IPS-20b (cell line): ENCODE data around the gene MBTPS1.
A peak's percentile ranks its signal among the peaks of the same experiment; 100 is the strongest.

Source experiments
- H3K27ac ChIP-seq: one replicate; pipeline ENCODE4 v1.5.1; 2013; ENCODE audit warnings: low read length
- H3K27me3 ChIP-seq: 2 replicates; pipeline ENCODE4 v1.6.1; 2013; ENCODE audit warnings: mild to moderate bottlenecking, low read length, inconsistent platforms; ENCODE audit not compliant: insufficient read depth
- H3K36me3 ChIP-seq: 2 replicates; pipeline ENCODE4 v1.6.1; 2013; ENCODE audit warnings: low read depth, mild to moderate bottlenecking, inconsistent platforms, low read length, moderate library complexity; ENCODE audit not compliant: insufficient read depth
- H3K4me1 ChIP-seq: 2 replicates; pipeline ENCODE4 v1.6.1; 2013; ENCODE audit warnings: mild to moderate bottlenecking, control low read depth, inconsistent platforms, low read length, moderate library complexity; ENCODE audit not compliant: insufficient read depth
- H3K4me3 ChIP-seq: 2 replicates; pipeline ENCODE4 v1.5.1; 2013; ENCODE audit warnings: mild to moderate bottlenecking, low read length, inconsistent platforms
- H3K9ac ChIP-seq: 2 replicates; pipeline ENCODE4 v1.6.1; 2013; ENCODE audit warnings: low read depth, mild to moderate bottlenecking, inconsistent platforms, low read length, moderate library complexity
- H3K9me3 ChIP-seq: 2 replicates; pipeline ENCODE4 v1.6.1; 2013; ENCODE audit warnings: mild to moderate bottlenecking, low read depth, low read length, inconsistent platforms; ENCODE audit not compliant: insufficient read depth

MBTPS1 gene

GRCh38 chr16:84116720-84117493, at the start of gene MBTPS1:
TSS of gene MBTPS1 (minus strand) at chr16:84116942. CDS start at chr16:84101783, 15,159 bp downstream.
- Histone ChIP-seq H3K27ac (no peak within 1 kb of the TSS), H3K36me3 (0 out of 2 replicates have a peak, but pooled peaks cover 4% of the 10 kb centered on the region), H3K27me3 (no peaks in the 10 kb centered on the region), H3K4me1 (peaks cover 10% of the 10 kb centered on the region; the same call in 1 of the 2 replicates), H3K4me3 (peak within 1 kb of the TSS; percentile 98), H3K9me3 (no peaks in the 10 kb centered on the region), H3K9ac (peak within 1 kb of the TSS; percentile 98)

GRCh38 chr16:84165746-84166145, 49.0 kb upstream of the MBTPS1 start:
- no peaks in the 10 kb centered on the region for H3K36me3 ChIP-seq
- no peak overlapping the region for H3K4me3 ChIP-seq
- no peak overlapping the region for H3K9ac ChIP-seq
- H3K4me1 ChIP-seq: no peaks in the 10 kb centered on the region
- H3K9me3 ChIP-seq: no peaks in the 10 kb centered on the region
- 0 out of 2 replicates have a peak, but pooled peaks cover 4% of the 10 kb centered on the region for H3K27me3 ChIP-seq
- no peak overlapping the region for H3K27ac ChIP-seq

- Histone ChIP-seq H3K4me3 (no peak overlapping the region), H3K27me3 (0 out of 2 replicates have a peak, but pooled peaks cover 4% of the 10 kb centered on the region), H3K9ac (no peak overlapping the region), H3K9me3 (no peaks in the 10 kb centered on the region), H3K36me3 (no peaks in the 10 kb centered on the region), H3K4me1 (no peaks in the 10 kb centered on the region), H3K27ac (no peak overlapping the region)
Observed at GRCh38 chr16:84161801-84162200, 45.1 kb upstream of the MBTPS1 start.

DNA sequence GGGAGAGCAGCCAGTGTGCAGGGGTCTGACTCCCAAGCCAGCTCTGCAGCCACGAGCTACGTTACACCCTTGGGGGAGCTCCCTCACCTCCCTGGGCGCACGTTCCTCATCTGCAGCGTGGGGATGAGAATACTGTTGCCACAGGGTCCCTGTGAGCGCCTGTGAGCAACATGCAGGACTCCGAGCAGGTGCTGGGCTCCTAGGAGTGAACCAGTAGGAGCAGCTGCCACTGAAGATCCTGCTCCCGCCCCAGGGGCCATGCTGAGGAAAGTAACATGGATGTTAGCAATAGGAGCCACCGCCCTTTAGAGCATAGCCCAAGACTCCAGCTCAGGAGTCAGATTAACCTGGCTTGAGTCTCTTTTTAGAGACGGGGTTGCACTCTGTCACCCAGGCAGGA, 44.3 kb upstream of the MBTPS1 start:
- no peaks in the 10 kb centered on the region for H3K36me3 ChIP-seq
- H3K9me3 ChIP-seq: no peaks in the 10 kb centered on the region
- H3K4me3 ChIP-seq: no peak overlapping the region
- no peaks in the 10 kb centered on the region for H3K4me1 ChIP-seq
- H3K9ac ChIP-seq: no peak overlapping the region
- no peak overlapping the region for H3K27ac ChIP-seq
- 0 out of 2 replicates have a peak, but pooled peaks cover 4% of the 10 kb centered on the region for H3K27me3 ChIP-seq

- H3K36me3 ChIP-seq: no peaks in the 10 kb centered on the region
- H3K9me3 ChIP-seq: no peaks in the 10 kb centered on the region
- H3K27me3 ChIP-seq: 0 out of 2 replicates have a peak, but pooled peaks cover 4% of the 10 kb centered on the region
- H3K9ac ChIP-seq: no peak overlapping the region
- H3K4me3 ChIP-seq: no peak overlapping the region
- H3K27ac ChIP-seq: no peak overlapping the region
- no peaks in the 10 kb centered on the region for H3K4me1 ChIP-seq
Observed at GRCh38 chr16:84159800-84160199, 43.1 kb upstream of the MBTPS1 start.

GRCh38 chr16:84159007-84159406, 42.3 kb upstream of the MBTPS1 start:
- Histone ChIP-seq H3K4me1 (no peaks in the 10 kb centered on the region), H3K9ac (no peak overlapping the region), H3K9me3 (no peaks in the 10 kb centered on the region), H3K27me3 (no peaks in the 10 kb centered on the region), H3K4me3 (no peak overlapping the region), H3K27ac (no peak overlapping the region), H3K36me3 (no peaks in the 10 kb centered on the region)

DNA sequence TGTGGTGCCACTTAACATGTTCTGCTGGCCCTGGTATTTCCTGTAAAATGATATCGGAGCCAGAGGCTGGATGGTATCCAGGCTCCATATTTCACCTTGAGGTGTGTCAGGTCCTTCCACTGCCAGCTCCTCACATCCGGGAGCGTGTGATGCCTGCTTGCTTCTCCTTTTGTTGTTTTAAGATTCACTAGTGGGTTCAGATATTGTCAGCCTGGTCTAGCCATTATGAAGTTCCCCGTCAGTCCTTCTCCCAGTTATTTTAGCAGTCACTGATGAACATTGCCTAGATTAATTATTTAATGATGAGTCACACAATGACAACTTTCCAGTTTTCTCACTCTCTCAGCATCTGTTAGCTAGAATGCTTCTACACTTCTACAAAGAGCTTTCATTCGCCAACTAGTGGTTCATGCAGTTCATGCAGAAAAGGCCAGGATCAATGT, 39.6 kb upstream of the MBTPS1 start:
- no peaks in the 10 kb centered on the region for H3K36me3 ChIP-seq
- no peak overlapping the region for H3K4me3 ChIP-seq
- no peaks in the 10 kb centered on the region for H3K4me1 ChIP-seq
- no peak overlapping the region for H3K27ac ChIP-seq
- H3K9ac ChIP-seq: no peak overlapping the region
- no peaks in the 10 kb centered on the region for H3K27me3 ChIP-seq
- H3K9me3 ChIP-seq: no peaks in the 10 kb centered on the region

DNA sequence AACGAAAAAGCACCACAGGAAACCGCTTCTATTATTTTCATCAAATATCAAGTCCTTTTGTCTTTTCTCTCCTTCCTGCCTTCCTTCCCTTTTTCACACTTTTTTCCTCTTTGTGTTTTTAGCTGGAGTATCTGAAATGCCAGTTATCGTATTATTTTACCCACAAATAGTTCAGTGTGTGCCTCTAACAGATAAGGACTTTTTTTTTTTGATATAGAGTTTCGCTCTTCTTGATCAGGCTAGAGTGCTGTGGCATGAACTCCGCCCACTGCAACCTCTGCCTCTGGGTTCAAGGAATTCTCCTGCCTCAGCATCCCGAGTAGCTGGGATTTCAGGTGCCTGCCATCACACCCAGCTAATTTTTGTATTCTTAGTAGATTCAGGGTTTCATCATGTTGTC, 39.0 kb upstream of the MBTPS1 start:
- no peaks in the 10 kb centered on the region for H3K9me3 ChIP-seq
- no peaks in the 10 kb centered on the region for H3K36me3 ChIP-seq
- no peak overlapping the region for H3K27ac ChIP-seq
- H3K4me1 ChIP-seq: no peaks in the 10 kb centered on the region
- H3K4me3 ChIP-seq: no peak overlapping the region
- no peaks in the 10 kb centered on the region for H3K27me3 ChIP-seq
- H3K9ac ChIP-seq: no peak overlapping the region

DNA sequence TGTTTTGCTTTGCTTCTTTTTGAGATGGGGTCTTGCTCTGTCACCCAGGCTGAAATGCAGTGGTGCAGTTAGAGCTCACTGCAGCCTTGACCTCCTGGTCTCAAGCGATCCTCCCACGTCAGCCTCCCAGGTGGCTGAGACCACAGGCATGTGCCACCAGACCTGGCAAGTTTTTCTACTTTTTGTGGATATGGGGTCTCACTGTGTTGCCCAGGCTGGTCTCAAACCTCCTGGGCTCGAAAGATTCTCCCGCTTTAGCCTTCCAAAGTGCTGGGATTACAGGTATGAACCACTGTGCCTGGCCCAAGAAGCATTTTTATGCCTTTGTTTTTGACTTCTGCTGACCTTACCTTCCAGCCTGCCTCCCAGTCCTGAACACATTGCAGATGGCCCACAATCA, 38.5 kb upstream of the MBTPS1 start:
- Histone ChIP-seq H3K36me3 (no peaks in the 10 kb centered on the region), H3K27me3 (no peaks in the 10 kb centered on the region), H3K4me3 (no peak overlapping the region), H3K27ac (no peak overlapping the region), H3K9me3 (no peaks in the 10 kb centered on the region), H3K9ac (no peak overlapping the region), H3K4me1 (no peaks in the 10 kb centered on the region)

- no peaks in the 10 kb centered on the region for H3K4me1 ChIP-seq
Observed at GRCh38 chr16:84153660-84154214, 37.0 kb upstream of the MBTPS1 start.

GRCh38 chr16:84150926-84151325, 34.2 kb upstream of the MBTPS1 start:
- H3K36me3 ChIP-seq: no peaks in the 10 kb centered on the region
- H3K4me3 ChIP-seq: no peak overlapping the region
- peaks cover 10% of the 10 kb centered on the region for H3K27me3 ChIP-seq
- H3K9me3 ChIP-seq: no peaks in the 10 kb centered on the region
- no peaks in the 10 kb centered on the region for H3K4me1 ChIP-seq
- H3K27ac ChIP-seq: no peak overlapping the region
- no peak overlapping the region for H3K9ac ChIP-seq

More at GRCh38 chr16:84153660-84154214, 37.0 kb upstream of the MBTPS1 start:
- no peaks in the 10 kb centered on the region for H3K27me3 ChIP-seq
- H3K36me3 ChIP-seq: no peaks in the 10 kb centered on the region
- no peak overlapping the region for H3K27ac ChIP-seq
- H3K9ac ChIP-seq: no peak overlapping the region
- no peaks in the 10 kb centered on the region for H3K9me3 ChIP-seq
- H3K4me3 ChIP-seq: no peak overlapping the region
